GM18498 (cell line): ENCODE data around the gene RASA3.
"Not testable (repeated sequence)": the region's sequence is repeated elsewhere in the genome, so short reads cannot be mapped to it uniquely, and the experiment has no call there.

Experiments used
- ATAC-seq: cut with Tn5 transposase; IDR thresholded peaks from one replicate; pipeline ENCODE4 v1.9.1; 2021; ENCODE audit warnings: mild to moderate bottlenecking, moderate library complexity; ENCODE audit not compliant: unreplicated experiment

RASA3 gene

DNA sequence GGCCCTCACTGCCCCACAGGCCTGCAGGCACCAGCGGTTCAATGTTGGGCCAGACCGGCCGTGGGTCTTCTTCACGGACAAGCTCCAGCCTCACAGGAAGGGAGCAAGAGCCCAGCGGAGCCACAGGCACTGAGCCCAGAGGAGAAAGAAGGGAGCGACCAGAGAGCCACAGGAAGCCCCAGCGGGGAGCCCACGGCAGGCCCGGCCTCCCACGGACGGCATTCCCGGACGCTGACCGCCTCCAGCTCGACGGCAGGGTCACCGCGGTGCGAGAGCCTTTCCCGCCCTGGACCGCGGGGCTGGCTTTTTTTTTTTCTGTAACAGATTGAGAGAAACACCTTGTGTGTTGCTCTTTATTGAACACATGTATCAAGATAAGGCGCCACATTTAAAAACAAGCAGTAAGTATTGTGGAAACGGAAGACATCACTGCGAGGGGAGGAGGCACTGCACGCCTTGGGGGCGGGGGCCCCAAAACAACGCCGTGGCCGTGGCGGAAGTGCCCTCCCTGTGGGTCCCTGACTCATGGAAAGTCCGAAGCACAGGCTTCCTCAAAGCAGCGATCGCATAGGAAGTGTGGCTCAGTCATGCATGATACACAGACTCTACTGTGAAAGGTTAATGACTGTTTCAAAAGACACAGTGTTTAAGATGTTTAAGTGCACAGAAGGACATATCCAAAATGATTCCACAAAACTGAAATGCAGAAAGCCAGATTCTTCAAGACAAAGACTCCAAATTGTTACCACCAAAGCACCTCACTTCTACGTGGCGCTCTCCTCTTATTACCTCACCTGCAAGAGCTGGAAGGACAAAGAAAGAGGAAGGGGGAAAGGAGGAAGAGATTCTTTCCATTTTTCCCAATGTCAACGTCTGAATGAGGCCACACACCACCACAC, 3.5 kb downstream of the RASA3 start:
- peak; percentile 55 for ATAC-seq

DNA sequence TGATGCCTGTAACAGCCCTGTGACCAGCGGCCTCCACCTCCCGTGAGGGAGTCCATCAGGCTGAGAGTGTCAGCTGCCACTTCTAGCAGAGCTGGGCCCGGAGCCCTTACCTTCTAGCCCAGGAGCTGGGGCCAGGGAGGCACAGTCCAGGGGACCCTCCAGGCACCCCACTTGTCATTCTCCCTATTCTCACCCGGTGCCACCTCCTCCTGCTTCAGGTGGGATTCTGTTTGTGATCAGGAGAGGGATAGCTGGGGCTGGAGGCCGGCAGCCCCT, 4.1 kb downstream of the RASA3 start:
- ATAC-seq: no peak

DNA sequence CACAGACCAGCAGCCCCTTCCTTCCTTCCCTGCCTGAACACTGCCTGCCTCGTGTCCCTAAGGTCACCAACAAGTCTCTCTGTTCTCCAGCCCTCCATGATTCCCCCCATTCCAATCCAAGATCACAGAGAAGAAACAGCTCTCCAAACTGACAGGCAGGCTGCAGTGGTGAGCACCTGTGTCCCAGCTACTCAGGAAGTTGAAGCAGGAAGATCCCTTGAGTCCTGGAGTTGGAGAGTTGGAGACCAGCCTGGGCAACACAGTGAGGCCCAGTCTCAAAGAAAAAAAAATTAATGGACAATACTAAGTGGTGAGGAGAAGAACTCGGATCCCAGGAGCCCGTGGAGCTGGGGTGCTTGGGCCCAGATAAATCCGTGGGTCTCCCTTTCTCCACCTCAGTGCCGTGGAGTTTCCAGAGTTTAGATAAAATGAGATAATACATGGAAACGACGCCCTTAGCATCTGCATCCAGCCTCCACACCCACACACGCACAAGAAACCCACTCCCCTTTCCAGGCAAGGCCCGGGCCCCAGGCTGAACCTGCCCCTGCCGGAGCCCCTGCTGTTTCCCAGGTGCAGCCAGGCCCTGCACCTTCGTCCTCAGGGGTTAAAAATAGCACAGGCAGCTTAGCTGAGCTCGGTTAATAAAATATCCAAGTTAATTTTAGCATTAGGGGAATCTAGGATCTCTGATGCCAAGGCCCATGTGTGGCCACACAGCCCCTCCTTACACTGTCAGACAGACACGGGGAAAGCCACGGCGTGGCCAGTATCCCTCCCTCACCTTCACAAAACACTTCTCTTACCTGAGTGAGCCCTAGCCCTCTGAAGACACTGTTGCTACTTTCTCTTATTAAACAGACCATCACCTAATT, 4.7 kb downstream of the RASA3 start:
- ATAC-seq: no peak

DNA sequence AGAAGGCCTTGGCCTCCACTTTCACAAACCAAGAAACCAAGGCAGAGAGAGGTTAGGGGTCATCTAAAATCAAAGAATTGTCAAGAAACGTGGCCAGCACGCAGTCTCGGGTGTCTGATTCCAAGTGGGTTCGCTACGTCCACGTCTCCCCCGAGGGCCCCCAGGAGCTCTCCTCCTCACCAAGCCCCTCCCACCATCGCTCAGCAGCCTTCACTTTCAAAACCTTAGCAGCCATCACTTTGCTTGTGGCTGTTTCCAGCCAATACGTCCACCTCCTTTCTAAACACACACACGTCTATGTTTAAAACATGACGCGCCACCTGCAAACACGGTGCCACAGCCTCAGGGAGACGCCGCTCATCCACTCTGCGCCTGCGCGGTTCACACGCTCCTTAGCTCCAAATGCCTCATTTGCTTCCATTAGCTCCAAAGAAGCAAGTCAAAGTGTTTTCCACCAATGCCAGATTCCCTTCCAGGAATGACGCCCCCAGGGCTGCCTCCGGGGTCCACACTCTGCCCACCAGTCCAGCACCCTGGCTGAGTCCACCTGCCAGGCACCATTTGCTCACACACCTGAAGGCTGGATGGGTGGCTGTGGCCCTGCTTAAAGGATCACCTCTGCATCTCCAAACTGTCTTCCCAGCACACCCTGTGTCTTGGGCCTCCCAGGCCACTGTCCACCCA, 5.5 kb downstream of the RASA3 start:
- ATAC-seq: no peak

DNA sequence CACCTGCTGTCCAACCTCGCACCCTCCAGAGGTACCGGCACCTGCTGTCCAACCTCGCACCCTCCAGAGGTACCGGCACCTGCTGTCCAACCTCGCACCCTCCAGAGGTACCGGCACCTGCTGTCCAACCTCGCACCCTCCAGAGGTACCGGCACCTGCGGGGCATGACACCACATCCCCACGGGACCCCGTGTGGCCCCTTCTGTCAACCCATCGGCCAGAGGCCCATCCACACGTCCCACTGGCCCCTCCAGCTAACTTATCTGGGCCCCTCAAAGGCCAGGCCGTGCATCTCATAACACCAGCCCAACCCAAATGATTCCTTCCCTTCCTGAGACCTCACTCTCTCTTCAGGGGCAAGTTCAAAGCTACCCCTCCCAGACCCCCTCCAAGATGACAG, 6.3 kb downstream of the RASA3 start:
- not testable (repeated sequence) for ATAC-seq

DNA sequence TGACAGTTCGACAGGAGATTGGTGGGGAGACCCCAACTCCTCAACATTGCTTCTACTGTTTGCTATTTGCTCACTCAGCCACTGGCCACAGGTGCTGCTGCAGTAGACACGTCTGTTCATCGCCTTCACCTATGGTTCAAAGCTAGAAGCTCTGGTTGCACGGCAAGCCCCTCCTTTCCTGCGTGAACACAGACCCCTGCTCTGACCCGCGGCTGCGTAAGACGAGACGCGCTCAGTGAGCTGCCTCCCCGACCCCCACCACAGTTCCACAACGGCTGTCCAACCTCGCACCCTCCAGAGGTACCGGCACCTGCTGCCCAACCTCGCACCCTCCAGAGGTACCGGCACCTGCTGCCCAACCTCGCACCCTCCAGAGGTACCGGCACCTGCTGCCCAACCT, 6.8 kb downstream of the RASA3 start:
- ATAC-seq: no peak

DNA sequence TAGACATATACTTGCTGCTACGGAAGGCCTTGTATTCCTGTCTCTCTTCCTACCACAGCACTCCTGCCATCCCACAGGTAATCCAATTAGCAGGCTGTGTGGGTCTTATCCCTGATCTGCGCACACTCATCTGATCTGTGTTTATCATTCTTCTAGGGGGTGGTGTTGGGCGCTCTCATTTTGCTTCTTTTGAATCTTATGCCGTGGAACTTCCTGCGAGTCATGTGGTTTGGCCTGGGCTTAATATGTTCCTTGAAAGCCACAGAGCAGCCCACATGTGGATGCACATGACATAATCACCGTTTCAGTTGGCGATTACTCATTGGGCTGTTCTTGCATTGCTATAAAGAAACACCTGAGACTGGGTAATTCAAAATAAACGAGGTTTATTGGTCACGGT, 7.5 kb downstream of the RASA3 start:
- no peak for ATAC-seq

DNA sequence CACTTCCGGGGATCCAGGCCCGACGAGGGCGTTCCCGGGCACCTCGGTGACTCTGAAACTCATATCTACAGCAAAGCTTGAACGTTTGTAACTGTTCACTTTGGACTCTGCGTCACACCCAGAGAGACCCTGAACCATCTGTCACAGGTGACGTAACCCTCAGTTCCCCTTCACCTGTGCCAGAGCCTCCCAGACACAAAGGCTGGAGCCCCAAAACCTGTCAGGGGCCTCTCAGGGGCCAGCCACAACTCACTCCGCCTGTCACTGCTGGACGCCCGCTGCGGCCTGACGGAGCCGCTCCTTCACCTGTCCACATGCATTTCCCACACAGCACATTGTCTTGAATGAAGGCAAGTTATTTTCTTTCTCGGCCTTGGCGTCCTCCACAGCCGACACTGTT, 8.0 kb downstream of the RASA3 start:
- ATAC-seq: no peak

DNA sequence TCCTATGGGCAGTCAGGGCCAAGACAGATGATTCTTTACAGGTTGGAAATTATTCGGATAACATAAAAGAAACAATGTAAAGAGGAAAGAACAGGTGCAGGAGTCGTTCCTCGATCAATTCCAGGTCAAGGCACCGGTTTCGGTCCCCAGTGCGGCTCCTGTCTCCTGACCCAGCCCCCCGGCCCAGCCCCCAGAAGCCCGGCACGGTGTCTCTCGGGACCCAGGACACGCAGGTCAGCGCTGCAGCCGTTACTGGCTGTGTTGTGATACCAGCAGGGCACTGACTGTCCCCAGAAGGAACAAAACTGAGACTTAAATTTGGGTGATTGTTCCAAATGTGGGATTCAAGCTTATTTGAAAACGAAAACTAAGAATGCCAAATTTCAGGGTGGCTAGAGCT, 8.5 kb downstream of the RASA3 start:
- no peak for ATAC-seq

DNA sequence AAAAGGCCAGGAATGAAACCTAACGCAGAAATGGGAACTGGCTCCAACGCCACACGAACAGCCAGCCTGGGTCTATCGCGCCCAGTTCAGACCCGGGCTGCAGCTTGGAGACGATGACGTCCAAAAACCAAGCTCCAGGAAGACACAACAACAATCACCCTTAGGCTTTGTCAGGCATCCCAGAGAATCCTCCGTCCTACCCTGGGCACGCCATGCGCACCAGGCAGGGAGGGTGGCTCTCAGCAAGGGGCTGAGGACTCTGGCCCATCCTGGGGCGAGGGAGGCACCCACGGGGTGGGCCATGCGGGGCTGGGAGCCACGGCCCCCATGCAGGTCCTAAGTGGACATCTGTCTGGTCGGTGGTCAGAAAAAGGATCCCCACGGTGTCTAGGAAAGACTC, 9.0 kb downstream of the RASA3 start:
- no peak for ATAC-seq

DNA sequence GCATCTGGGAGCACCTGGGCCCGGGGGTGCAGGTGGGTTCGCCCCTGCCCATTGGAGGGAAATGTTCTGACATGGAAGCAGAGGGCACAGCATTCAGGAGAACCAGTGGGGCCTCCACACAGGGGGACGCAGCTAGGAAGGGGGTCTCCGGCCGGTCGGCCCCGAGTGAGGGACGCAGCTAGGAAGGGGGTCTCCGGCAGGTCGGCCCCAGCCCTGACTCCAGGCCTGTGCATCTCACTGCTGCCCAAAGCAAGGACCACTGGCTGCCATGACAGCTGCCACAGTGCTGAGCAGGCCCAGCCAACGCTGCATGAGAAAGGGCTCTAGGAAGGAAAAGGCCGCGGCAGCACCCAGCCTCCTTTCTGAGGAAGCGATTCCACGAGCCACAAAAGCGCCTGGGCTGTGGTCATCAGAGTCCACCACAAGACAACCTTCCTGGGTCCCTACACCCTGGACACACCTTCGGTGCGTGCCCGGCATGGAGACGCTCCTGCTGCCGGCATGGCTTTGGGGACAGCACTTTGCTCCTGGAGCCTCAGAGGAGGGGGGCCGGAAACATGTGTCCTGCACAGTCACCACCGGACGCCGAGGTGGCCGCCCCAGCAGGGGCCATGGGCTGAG, 9.7 kb downstream of the RASA3 start:
- ATAC-seq: no peak

DNA sequence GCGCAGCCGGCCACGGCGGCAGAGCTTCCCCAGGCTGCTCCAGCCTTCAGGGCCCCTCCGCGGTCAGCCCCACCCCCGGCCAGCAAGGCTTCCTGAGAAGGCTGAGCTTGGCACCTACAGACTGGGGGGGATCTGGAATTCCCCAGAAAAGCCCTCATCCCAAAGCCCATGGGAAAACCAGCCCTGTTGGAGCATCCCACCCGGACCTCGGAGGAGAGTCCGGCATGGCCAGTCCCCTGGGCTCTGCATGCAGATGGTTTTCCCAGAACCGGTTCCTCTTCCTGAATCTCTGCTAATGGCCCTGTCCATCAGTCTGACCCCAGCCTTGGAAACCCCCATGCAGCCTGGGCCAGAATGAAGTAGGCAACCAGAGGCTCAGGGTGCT, 10.3 kb downstream of the RASA3 start:
- no peak for ATAC-seq

DNA sequence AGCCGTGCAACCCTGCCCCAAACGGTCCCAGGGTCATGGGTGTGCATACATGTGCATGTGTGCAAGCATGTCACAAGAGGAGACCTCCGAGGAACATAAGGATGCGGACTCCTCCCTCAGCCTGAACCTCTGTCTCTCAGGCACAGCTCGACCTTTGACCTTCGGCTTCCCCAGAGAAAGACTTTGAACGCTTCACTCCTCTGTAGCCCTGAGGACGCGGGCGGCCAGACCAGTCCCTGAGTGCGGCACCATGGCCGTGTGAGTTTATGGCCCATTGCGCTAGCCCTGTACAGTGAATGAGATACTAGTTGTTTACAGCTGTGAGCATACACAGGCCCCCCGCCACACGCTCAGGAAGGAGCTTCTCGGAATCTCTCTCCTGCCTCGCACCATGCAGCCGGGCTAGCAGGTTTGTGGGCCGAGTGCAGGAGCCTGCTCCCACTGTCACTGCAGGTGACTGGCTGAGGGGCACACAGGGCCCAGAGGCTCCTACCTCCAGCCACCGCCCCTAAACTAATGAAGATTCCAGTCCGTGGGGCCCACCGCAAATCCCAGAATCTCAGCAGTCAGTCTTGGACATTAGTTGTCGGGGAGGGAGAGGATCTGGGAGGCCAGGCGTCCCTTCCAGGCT, 10.8 kb downstream of the RASA3 start:
- ATAC-seq: no peak

DNA sequence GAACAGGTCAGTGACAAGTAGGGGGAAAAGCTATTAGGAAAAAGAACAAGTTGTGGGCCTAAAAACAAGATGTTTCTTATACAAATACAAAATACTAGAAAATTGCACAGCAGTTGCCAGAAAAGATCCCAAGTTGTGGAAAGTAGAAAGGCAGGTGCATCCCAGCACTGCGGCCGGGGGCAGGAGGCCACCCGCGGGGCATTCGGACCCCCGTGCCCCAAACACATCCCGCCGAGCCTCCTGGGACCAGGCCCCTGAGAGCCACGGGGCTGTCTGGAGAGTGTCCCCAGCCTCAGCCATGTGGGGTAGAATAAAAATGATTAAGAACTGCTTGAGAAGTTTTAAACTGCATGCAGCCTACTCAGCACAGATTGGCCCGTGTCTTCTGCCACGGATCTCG, 11.4 kb downstream of the RASA3 start:
- no peak for ATAC-seq

DNA sequence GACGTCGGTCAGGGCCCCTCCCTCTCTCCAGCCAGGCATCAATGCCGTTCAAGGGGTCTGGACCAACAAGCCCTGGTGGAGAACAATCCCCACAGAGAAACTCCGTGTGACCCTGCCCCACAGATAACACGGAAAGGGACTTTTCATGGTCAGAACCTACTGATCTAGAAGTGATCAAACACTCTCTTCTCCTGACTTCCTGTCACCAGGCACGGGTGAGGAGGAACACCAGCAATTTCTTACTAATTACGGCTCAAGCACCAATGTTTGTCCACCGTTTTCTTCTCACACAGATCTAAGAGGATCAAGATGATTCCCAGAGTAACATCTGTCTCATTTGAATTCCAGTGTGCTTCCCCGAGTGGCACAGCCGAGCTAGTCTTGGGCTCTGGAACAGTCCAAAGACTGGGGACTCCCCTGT, 11.8 kb downstream of the RASA3 start:
- ATAC-seq: no peak

DNA sequence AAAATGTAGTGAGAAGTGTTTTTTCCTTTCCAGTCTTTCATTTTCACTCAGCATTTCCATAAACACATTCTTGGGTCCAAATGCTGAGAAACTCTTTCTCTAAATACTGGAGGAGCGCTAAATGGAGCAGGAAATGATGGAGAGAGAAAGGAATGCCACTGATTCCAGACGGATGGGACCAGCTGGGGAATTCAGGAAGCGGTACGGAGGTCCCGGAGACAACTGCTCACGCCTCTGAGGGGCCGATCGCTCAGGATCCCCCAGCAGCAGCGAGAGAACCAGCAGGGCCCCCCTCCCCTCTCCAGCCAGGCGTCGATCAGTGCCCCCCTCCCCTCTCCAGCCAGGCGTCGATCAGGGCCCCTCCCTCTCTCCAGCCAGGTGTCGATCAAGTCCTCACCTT, 13.2 kb downstream of the RASA3 start:
- no peak for ATAC-seq

DNA sequence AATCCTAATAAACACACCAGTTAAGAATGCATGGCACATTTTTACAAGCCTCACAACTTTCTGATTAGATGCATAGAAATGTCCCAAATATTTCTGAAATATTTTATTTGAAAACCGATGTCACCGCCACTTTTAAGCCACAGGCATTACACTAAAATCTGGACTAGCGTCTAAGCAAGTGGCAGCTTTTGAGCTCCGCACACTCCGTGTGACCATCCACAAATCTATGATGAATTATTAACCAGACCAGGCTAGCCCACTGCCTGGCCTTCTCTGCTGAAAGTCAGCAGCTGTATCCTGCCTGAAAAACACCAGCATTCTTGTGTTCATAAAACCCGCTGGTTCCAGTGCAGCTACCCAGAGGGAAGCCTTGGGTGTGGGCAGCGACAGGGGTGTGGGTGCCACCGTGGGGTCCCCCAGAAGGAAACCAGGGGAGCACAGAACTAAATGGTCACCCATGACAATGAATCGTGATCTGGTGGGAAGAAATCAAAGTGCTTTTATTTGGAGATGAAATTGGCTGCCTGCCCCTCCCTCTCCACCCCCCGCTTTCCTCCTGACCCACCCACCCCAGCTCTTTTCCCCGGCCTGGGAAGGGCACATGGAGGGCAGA, 13.8 kb downstream of the RASA3 start:
- ATAC-seq: no peak

DNA sequence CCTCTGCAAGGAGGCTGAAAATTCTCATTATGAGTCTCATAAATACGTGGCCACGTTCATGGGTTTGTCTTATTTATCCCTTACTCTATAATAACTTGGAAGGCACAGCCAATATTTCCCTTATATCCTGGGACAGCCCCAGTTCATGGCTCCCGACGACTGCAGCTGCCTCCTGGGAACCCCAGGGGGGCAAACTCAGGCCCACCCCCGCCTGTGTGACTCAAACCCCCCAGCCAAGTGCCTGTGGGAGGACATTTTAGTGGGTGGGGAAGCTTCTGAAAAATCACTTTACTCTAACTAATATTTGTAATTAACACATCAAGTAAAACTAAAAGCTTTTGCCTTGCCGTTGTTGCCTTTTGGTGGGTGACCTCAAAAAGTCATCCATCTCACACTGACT, 14.3 kb downstream of the RASA3 start:
- ATAC-seq: no peak

DNA sequence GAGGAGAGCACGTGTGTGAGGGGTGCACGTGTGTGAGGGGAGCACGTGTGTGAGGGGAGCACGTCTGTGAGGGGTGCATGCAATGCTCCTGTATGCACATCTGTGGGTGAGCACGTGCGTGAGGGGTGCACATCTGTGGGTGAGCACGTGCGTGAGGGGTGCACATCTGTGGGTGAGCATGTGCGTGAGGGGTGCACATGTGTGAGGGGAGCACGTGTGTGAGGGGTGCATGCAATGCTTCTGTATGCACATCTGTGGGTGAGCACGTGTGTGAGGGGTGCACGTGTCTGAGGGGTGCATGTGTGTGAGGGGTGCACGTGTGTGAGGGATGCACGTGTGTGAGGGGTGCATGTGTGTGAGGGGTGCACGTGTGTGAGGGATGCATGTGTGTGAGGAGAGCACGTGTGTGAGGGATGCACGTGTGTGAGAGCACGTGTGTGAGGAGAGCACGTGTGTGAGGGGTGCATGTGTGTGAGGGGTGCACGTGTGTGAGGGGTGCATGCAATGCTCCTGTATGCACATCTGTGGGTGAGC, 15.0 kb downstream of the RASA3 start:
- ATAC-seq: not testable (repeated sequence)

DNA sequence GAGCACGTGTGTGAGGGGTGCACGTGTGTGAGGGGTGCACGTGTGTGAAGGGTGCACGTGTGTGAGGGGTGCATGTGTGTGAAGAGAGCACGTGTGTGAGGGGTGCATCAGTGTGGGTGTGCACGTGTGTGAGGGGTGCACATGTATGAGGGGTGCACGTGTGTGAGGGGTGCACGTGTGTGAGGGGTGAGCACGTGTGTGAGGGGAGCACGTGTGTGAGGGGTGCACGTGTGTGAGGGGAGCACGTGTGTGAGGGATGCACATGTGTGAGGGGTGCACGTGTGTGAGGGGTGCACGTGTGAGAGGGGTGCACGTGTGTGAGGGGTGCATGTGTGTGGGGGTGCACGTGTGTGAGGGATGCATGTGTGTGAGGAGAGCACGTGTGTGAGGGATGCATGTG, 15.7 kb downstream of the RASA3 start:
- ATAC-seq: no peak
